ENCODE data around the gene LPCAT1.

- TF ChIP-seq CTCF (IDR thresholded peaks at IDR 0.05) (no peak), POLR2A (IDR thresholded peaks at IDR 0.05) (no peak)
Observed at GRCh38 chr5:1561402-1561929, 37.7 kb upstream of the LPCAT1 start.
